GM19455 (cell line): ENCODE measurements around the gene CENPQ.

ENCODE experiments used
- ATAC-seq: cut with Tn5 transposase; IDR thresholded peaks from one replicate; pipeline ENCODE4 v1.9.1; 2021; ENCODE audit not compliant: unreplicated experiment

The CENPQ gene

DNA sequence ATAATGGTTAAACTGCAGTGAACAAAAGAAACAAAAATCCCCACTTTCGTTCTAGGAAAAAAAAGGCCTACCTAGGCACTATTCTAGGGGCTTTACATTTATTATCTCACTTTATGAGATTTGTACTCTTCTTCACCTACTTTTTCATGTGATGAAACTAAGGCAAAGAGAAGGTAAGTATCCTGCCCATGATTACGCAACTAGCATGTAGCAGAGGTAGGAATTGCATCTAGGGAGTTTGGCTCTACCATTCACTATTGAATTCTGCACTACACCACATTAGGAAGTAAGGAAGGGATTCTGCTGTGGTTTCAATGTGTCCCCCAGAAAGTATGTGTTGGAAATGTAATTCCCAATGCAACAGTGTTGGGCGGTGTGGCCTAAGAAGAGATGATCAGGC lies 75.9 kb downstream of the CENPQ start:
- no peak for ATAC-seq

DNA sequence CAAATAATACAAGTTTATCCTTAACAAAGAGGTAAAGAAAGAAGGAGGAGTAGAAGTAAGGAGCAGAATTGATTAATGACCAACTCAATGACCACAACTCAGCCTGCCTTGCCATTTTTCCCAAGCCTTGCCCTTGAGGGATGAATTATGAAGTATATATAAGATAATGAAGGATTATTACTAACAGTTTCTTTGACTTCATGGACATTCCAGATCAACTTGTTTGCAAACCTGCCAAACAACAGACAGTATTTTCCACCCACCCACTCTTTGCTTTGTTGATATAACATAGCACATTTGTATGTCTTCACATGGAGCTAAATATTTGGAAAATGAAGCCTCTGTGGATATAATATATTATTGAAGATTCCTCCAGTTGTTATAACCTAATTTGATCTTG lies 77.4 kb downstream of the CENPQ start:
- no peak for ATAC-seq

DNA sequence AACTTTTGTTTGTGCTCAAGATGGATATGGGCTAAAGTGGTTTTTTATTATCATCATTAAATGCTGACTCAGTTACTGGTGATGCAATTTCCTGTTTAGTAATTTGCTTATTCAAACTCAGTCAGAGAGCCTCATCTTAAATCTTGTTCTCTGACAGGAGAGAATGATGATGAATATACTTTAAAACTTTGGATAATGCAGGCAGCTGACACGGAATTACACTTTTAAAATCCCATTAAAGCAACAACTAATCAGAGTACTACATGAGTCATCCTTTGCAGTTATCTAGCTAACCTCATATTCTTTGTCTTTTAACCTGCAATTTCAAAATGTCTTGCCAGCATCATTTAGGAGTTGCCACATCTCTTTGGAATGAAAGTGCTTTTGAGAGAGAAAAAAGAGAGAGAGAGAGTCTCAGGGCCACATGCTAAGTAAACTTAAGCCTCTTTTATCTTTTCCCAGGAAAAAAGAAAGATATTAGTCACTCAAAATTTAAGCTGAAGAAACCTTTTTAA lies 78.1 kb downstream of the CENPQ start:
- ATAC-seq, result no peak

DNA sequence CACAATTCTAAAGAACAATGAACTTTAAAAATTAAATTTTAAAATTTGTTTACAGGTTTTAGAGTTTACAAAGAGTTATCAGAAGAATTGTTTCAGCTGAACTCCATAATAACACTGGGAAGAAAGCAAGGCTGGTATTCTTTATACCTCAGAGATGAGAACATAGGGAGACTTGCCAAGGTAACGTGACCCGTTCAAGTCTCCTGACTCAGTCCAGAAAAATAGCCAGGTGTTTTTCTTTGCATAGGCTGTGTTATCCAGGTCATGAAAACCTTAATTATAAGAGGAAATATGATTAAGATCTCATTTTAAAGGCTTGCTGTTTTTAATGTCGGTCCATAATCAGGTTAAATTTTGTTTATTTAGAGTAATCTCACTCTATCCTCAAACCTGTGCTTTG lies 78.8 kb downstream of the CENPQ start:
- no peak for ATAC-seq
